Measurements from ENCODE around the gene SLC43A2.

The SLC43A2 gene

DNA sequence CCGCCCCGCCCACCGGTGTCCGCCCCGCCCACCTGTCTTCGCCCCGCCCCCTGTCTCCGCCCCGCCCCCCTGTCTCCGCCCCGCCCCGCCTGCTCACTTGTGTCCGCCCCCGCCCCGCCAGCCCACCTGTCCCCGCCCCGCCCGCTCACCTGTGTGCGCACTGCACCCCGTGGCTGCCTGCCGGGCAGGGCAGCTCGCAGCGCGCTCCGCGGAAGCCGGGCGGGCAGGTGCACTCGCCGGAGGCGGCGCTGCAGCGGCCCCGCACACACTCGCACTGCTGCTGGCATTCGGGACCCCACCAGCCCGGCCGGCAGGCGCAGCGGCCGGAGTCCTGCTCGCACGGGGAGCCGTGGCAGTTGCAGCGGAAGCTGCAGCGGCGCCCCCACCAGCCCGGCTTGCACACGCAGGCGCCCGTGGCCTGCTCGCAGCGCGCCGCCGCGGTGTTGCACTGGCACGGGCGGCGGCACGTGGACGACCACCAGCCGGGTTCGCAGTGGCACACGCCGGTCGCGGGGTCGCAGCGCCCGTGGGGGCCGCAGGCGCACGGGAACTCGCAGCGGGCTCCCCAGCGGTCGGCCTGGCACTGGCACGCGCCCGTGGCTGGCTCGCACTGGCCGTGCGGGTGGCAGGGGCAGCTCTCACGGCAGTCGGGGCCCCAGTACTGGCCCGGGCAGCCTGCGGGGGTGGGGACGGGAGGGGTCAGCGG lies 14.8 kb upstream of the SLC43A2 start:
- DNase-seq: no peak

DNA sequence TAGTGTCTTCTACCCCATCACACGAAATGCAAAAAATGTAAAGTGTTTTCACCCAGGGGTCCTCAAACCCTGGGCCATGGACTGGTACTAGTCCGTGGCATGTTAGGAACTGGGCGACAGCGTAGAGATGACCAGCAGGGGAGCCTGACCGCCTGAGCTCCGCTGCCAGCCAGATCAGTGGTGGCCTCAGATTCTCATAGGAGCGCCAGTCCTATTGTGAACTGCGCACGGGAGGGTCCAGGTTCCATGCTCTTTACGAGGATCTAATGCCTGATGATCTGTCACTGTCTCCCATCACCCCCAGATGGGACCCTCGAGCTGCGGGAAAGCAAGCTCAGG lies 12.4 kb upstream of the SLC43A2 start:
- no peak for DNase-seq

DNA sequence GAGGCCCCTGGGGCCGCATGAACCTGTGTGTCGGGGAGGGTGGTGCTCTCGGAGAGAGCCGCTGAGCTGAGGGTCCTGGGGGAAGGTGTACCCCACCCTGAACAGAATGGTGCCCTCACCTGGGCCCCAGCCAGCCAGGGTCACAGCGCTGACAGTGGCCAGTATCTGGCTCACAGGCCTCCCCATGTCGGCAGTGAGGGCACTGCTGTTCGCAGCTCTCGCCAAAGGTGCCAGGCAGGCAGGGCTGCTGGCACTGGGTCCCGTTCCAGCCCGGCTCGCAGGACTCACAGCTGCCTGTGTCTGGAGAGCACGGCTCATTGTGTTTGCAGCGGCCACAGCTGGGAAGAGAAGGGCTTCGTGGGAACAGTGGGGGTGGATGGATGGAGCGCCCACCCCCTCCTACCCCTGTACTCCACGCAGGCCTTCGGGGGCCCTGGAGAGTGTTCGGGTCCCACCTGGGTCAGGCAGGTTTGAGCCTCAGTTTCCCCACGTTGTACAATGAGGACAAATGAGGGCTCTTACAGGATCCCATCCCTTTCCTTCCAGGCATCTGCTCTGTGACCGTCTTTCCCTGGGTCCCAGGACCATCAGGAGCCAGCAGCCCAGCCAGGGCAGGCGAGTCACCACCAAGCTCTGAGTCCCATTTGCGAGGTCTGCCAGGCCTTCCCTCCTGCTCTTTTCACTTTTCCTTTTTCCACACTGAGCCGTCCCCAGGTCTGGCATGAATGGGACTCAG lies 11.9 kb upstream of the SLC43A2 start:
- no peak for DNase-seq

GRCh38 chr17:1639549-1640180 lies 11.0 kb upstream of the SLC43A2 start:
- no peak for DNase-seq

DNA sequence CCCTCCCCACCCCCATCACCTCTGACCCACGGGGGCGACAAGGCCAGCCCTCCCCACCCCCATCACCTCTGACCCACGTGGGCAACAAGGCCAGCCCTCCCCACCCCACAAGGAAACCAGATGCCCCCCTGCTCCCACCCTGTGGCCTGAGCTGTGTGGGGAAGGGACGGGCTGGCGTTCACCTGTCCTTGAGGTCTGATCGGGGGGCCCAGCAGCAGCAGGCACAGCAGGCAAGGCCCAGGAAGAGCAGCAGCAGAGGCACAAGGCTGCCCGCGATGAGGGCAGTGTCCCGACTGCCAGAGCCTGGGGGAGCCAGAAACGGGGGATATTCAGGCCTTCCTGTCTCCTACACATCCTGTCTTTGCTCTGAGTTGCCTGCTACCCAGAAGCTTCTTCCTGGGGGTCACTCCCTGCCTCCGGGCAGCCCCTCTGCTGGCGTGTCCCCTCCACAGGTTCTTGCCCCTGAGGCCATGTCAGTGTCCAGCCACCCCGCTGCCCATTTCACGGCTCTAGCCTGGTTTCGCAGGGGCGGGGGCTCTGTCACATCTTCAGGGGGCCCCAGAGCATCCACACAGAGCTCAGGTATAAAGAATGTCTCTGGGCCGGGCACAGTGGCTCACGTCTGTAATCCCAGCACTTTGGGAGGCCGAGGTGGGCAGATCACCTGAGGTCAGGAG lies 10.1 kb upstream of the SLC43A2 start:
- DNase-seq: no peak

- no peak for DNase-seq
These were observed 9.5 kb upstream of the SLC43A2 start for GRCh38 chr17:1638171-1638590.

DNA sequence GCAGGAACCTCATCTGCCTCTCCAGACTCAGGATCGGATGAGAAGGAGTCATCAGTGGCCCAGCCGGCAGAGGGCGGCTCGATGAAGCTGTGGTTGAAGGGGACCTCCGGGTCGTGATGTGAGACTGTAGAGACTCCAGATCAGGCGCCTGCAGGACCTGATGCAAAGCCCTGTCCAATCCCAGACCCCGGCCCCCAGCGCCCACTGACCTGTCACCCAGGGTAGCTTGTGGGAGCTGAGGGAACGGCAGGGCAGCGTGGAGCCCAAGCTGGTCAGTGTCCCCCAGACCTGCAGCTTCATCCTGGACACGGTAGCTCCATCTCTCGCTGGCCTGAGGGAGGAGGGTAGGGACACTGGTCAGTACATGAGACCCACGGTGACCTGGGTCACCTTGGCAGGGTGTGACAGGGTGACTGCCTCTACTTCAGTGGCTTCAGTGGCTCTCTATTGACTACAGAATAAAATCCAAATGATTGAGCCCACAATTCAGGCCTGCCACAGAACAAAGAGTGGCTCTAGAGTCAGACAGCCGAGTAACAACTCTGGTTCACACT lies 8.2 kb upstream of the SLC43A2 start:
- DNase-seq: no peak

- no peak for DNase-seq
These were observed 7.2 kb upstream of the SLC43A2 start for GRCh38 chr17:1635675-1636465.

- DNase-seq: no peak
These were observed 6.4 kb upstream of the SLC43A2 start for GRCh38 chr17:1634841-1635650.

- no peak for DNase-seq
These were observed 2.0 kb upstream of the SLC43A2 start for GRCh38 chr17:1630662-1631061.

DNA sequence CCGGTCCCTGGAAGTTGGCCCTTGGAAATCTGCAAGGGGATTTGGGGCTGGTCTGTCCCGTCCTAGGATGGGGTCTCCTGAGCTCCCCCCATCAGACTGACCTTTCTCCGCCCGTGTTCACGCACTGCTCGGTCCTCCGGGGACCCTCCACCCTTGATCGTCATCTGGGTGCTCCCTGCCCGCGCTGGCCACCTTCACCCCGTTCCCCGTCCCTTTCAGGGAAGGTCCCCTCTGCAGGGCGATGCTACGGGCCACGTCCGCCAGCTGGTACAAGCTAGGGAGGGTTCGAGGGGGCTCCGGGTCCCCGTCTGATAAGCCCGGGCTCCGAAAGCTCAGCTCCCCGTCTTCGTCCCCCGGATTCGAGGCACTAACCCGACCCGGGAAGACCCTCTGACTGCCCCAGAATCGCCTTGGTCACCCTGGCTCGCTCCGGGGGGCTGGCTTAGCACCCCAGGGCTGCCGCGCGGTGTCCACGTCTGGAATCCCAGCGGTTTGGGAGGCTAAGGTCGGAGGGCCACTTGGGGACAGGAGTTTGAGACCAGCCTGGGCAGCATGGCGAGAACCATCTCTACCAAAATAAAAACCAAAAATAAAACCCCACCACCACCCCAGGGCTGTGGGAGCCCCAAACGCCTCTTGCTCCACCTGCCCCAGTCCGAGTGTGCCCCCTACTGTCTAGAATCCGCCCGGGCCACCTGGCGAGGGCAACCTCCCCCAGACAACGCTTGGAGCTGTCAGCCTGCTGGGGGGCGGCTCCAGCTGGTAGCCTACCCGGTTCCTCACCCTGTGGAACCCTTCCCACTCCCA lies 1.1 kb upstream of the SLC43A2 start:
- no peak for DNase-seq

GRCh38 chr17:1628856-1629503 lies 346 bp upstream of the SLC43A2 start:
- peak; percentile 69 for DNase-seq

DNA sequence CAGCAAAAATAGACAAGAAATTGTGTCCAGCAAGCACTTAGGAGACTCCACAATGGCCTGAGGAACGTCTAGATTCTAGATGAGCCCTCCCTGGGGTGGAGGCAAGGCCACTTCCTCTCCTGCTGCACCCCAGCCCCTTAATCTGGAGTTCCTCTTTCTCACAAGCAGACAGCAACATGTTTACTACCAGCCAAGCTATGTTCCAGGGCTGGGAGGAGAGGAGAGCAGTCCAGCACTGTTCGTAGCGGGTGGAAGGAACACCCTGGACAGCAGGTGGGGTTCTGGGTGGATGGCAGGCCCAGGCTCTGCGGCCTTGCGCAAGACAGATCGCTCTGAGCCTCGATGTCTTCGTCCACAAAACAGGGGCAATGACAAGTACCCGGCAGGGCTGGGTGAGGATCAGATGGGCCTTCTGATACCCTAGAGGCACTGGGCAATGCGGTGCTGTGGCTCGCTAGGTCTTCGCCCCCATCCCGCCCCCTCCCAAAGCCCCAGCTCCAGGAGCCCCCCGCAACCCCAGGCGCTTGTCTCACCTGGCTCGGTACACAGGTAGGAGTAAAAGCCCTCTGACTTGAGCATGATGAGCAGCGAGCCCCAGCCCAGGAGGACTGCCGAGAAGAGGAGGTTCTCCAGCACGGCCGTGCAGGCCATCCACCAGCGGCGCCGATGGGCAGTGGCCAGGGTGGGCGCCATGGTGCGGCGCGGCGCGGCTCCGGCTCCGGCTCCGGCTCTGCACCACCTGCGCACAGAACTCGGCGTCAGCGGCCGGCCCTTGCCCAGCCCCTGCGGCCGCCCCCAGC lies 1.3 kb downstream of the SLC43A2 start:
- DNase-seq: no peak

GRCh38 chr17:1626333-1626732 lies 2.3 kb downstream of the SLC43A2 start:
- no peak for DNase-seq

- no peak for DNase-seq
These were observed 3.1 kb downstream of the SLC43A2 start for GRCh38 chr17:1625581-1625980.

GRCh38 chr17:1625053-1625452 lies 3.6 kb downstream of the SLC43A2 start:
- DNase-seq: no peak

DNA sequence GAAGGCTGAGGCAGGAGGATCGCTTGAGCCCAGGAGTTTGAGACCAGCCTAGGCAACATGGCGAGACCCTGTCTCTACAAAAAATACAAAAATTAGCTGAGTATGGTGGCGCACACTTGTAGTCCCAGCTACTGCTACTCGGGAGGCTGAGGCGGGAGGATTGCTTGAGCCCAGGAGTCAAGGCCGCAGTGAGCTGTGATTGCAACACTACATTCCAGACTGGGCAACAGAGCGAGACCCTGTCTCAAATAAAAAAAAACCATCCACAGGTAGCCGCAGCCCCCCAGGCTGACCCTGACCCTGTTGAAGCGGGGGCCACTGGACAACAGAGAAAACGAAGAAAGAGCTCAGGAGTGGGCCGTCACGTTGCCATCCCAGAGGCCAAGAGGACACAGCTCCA lies 4.0 kb downstream of the SLC43A2 start:
- DNase-seq: no peak

GRCh38 chr17:1623057-1623630 lies 5.5 kb downstream of the SLC43A2 start:
- DNase-seq: no peak
